H1 (cell line): ENCODE data around the gene NLN. TPM values are rescaled to one million over a fixed set of nuclear protein-coding genes. Genes with fewer than 3 reads are reported as not detected.

ENCODE experiments used
- CTCF ChIA-PET: fragments of 300-600 bp; sonication (Branson Sonifier 250); formaldehyde crosslinking; loops from one replicate; lab custom pipeline; 2021; ENCODE audit not compliant: partially characterized antibody; lab: Charles Lee
- POLR2A ChIA-PET: fragments of 300-600 bp; sonication (Branson Sonifier 250); formaldehyde crosslinking; loops from one replicate; lab custom pipeline; 2021; ENCODE audit warnings: inconsistent platforms; ENCODE audit not compliant: partially characterized antibody; lab: Charles Lee
- DNase-seq, 2 experiments: peaks; one replicate each; pipeline versions ENCODE4 v3.0.0 to v3.0.0-alpha.2; 2010 to 2022; ENCODE audit warnings: low spot score in 2 of 2, low read depth in 1 of 2, mixed read lengths in 1 of 2
- FAIRE-seq: peaks from 2 replicates; lab custom pipeline; 2011; peaks lifted over from hg19 to GRCh38; lab: Jason Lieb, UNC
- H2AFZ ChIP-seq: 2 replicates; pipeline ENCODE4 v1.8.1; 2012; ENCODE audit warnings: low read length, inconsistent platforms
- H2AK5ac ChIP-seq: 2 replicates; pipeline ENCODE4 v1.6.1; 2013; ENCODE audit warnings: low read depth, low read length
- H2BK120ac ChIP-seq: replicated peaks from 2 replicates; pipeline ENCODE3; 2013; ENCODE audit warnings: low read depth, low read length, inconsistent platforms
- H2BK12ac ChIP-seq: 2 replicates; pipeline ENCODE4 v1.6.1; 2013; ENCODE audit warnings: low read depth, low read length
- H2BK15ac ChIP-seq: 2 replicates; pipeline ENCODE4 v1.6.1; 2013; ENCODE audit warnings: low read length
- H2BK20ac ChIP-seq: 2 replicates; pipeline ENCODE4 v1.6.1; 2013; ENCODE audit warnings: low read length
- H2BK5ac ChIP-seq: 2 replicates; pipeline ENCODE4 v1.6.1; 2013; ENCODE audit warnings: low read depth, low read length
- H3K14ac ChIP-seq: 2 replicates; pipeline ENCODE4 v1.6.1; 2013; ENCODE audit warnings: inconsistent platforms; ENCODE audit not compliant: insufficient read length
- H3K18ac ChIP-seq: 2 replicates; pipeline ENCODE4 v1.6.1; 2013; ENCODE audit warnings: low read length; ENCODE audit errors: extremely low read depth
- H3K23ac ChIP-seq: 2 replicates; pipeline ENCODE4 v1.6.1; 2013; ENCODE audit warnings: inconsistent platforms; ENCODE audit not compliant: insufficient read length
- H3K23me2 ChIP-seq: 2 replicates; pipeline ENCODE4 v1.6.1; 2013; ENCODE audit warnings: low read depth, low read length
- H3K27ac ChIP-seq: 2 replicates; pipeline ENCODE4 v1.6.1; 2011; ENCODE audit warnings: low read depth, low read length, inconsistent platforms
- H3K27me3 ChIP-seq, 4 experiments: replicated peaks in 1 of 4; 1 replicate in 1 of 4; 2 replicates in 3 of 4; pipeline versions ENCODE4 v1.6.1 to v1.8.1; 2011 to 2013; ENCODE audit warnings: low read length in 3 of 4, mild to moderate bottlenecking in 3 of 4, inconsistent platforms in 2 of 4, mixed read lengths in 2 of 4, moderate library complexity in 1 of 4; ENCODE audit not compliant: control insufficient read depth in 3 of 4, insufficient read depth in 3 of 4; ENCODE audit errors: extremely low read depth in 1 of 4
- H3K36me3 ChIP-seq, 4 experiments: 2 replicates each; pipeline versions ENCODE4 v1.6.1 to v1.8.1; 2011 to 2013; ENCODE audit warnings: mild to moderate bottlenecking in 4 of 4, low read length in 3 of 4, moderate library complexity in 2 of 4, control low read depth in 1 of 4, inconsistent platforms in 1 of 4; ENCODE audit not compliant: insufficient read depth in 4 of 4, control insufficient read depth in 2 of 4
- H3K4ac ChIP-seq: replicated peaks from 2 replicates; pipeline ENCODE3; 2013; ENCODE audit warnings: low read length, low read depth, mixed read lengths, inconsistent platforms; ENCODE audit not compliant: insufficient read length
- H3K4me1 ChIP-seq, 4 experiments: replicated peaks in 1 of 4; 1 replicate in 1 of 4; 2 replicates in 3 of 4; pipeline versions ENCODE4 v1.6.1 to v1.8.1; 2011 to 2013; ENCODE audit warnings: low read length in 3 of 4, inconsistent platforms in 2 of 4, mixed read lengths in 1 of 4; ENCODE audit not compliant: insufficient read depth in 4 of 4, control insufficient read depth in 3 of 4
- H3K4me2 ChIP-seq, 2 experiments: 2 replicates each; pipeline versions ENCODE4 v1.6.1 to v1.8.1; 2011 to 2013; ENCODE audit warnings: low read depth in 2 of 2, low read length in 2 of 2, control low read depth in 1 of 2, inconsistent platforms in 1 of 2, mild to moderate bottlenecking in 1 of 2; ENCODE audit not compliant: insufficient read depth in 1 of 2
- H3K4me3 ChIP-seq, 4 experiments: fragments of 200-600, 300-600 bp in 1 of 4; sonication (generic), shearing (Covaris generic), sonication (Bioruptor Twin) in 1 of 4; 2 replicates each; pipeline versions ENCODE4 v1.5.1 to v1.8.1; 2011 to 2016; ENCODE audit warnings: low read length in 4 of 4, low read depth in 3 of 4, control low read depth in 2 of 4, inconsistent platforms in 2 of 4, mild to moderate bottlenecking in 2 of 4, mixed read lengths in 1 of 4, moderate library complexity in 1 of 4; ENCODE audit not compliant: insufficient read depth in 2 of 4; ENCODE audit errors: extremely low read depth in 1 of 4
- H3K56ac ChIP-seq: replicated peaks from 2 replicates; pipeline ENCODE3; 2013; ENCODE audit warnings: low read depth, mild to moderate bottlenecking, mixed read lengths, low read length, inconsistent platforms; ENCODE audit not compliant: insufficient read length
- H3K79me1 ChIP-seq: 2 replicates; pipeline ENCODE4 v1.6.1; 2013; ENCODE audit warnings: low read depth, low read length, control low read depth
- H3K79me2 ChIP-seq, 2 experiments: 2 replicates each; pipeline versions ENCODE4 v1.6.1 to v1.8.1; 2012 to 2013; ENCODE audit warnings: low read length in 2 of 2, mild to moderate bottlenecking in 2 of 2, inconsistent platforms in 1 of 2; ENCODE audit not compliant: insufficient read depth in 2 of 2, control insufficient read depth in 1 of 2
- H3K9ac ChIP-seq, 4 experiments: replicated peaks in 1 of 4; 1 replicate in 1 of 4; 2 replicates in 3 of 4; pipeline versions ENCODE4 v1.6.1 to v1.8.1; 2011 to 2013; ENCODE audit warnings: low read depth in 3 of 4, low read length in 3 of 4, control low read depth in 2 of 4, mild to moderate bottlenecking in 2 of 4, moderate library complexity in 2 of 4, inconsistent platforms in 1 of 4; ENCODE audit errors: extremely low read depth in 1 of 4
- H3K9me3 ChIP-seq, 2 experiments: 2 replicates each; pipeline versions ENCODE4 v1.6.1 to v1.8.1; 2012 to 2013; ENCODE audit warnings: mild to moderate bottlenecking in 2 of 2, moderate library complexity in 2 of 2, control low read depth in 1 of 2, inconsistent platforms in 1 of 2, low read depth in 1 of 2, low read length in 1 of 2, mixed read lengths in 1 of 2; ENCODE audit not compliant: insufficient read depth in 2 of 2
- H4K20me1 ChIP-seq, 2 experiments: replicated peaks in 1 of 2; 2 replicates each; pipeline versions ENCODE3 to v1.8.1; 2011 to 2013; ENCODE audit warnings: inconsistent platforms in 2 of 2, low read length in 2 of 2, mild to moderate bottlenecking in 1 of 2; ENCODE audit not compliant: insufficient read depth in 2 of 2, control insufficient read depth in 1 of 2
- H4K5ac ChIP-seq: 2 replicates; pipeline ENCODE4 v1.6.1; 2013; ENCODE audit warnings: low read length, low read depth, mixed read lengths, inconsistent platforms; ENCODE audit not compliant: insufficient read length
- H4K8ac ChIP-seq: 2 replicates; pipeline ENCODE4 v1.8.0; 2013; ENCODE audit warnings: mild to moderate bottlenecking, moderate library complexity, low read length, inconsistent platforms; ENCODE audit not compliant: insufficient read depth; ENCODE audit errors: extremely low read depth
- H4K91ac ChIP-seq: replicated peaks from 2 replicates; pipeline ENCODE3; 2013; ENCODE audit warnings: low read length, mixed read lengths, inconsistent platforms; ENCODE audit not compliant: insufficient read length
- CEBPB ChIP-seq: IDR thresholded peaks from 2 replicates; pipeline ENCODE4 v1.6.1; 2012; ENCODE audit warnings: low read depth, low read length
- HDAC6 ChIP-seq: IDR thresholded peaks from one replicate; pipeline ENCODE4 v1.7.1; 2012; ENCODE audit warnings: low read depth, mild to moderate bottlenecking, inconsistent platforms, low read length, moderate library complexity
- JUN ChIP-seq: IDR thresholded peaks from 2 replicates; pipeline ENCODE4 v1.6.1; 2011; ENCODE audit warnings: low read depth, mild to moderate bottlenecking, improper control_type of control experiment, low read length
- KDM4A ChIP-seq: IDR thresholded peaks from one replicate; pipeline ENCODE4 v1.7.1; 2012; ENCODE audit warnings: low read depth, mild to moderate bottlenecking, moderate library complexity, low read length, inconsistent platforms; ENCODE audit not compliant: severe bottlenecking
- POLR2A ChIP-seq, 2 experiments: IDR thresholded peaks; 1 replicate in 1 of 2; 2 replicates in 1 of 2; pipeline ENCODE4 v1.6.1; 2011; ENCODE audit warnings: low read depth in 2 of 2, low read length in 2 of 2, mild to moderate bottlenecking in 2 of 2; ENCODE audit errors: control extremely low read depth in 1 of 2
- RAD21 ChIP-seq, 2 experiments: IDR thresholded peaks in 1 of 2; conservative IDR thresholded peaks in 1 of 2; 2 replicates each; pipeline ENCODE4 v1.6.1; 2011; ENCODE audit warnings: low read depth in 2 of 2, low read length in 2 of 2, improper control_type of control experiment in 1 of 2, inconsistent platforms in 1 of 2, mild to moderate bottlenecking in 1 of 2, moderate library complexity in 1 of 2
- SP1 ChIP-seq: IDR thresholded peaks from 2 replicates; pipeline ENCODE4 v1.6.1; 2011; ENCODE audit warnings: low read depth, low read length
- SP2 ChIP-seq: IDR thresholded peaks from 2 replicates; pipeline ENCODE4 v1.6.1; 2012; ENCODE audit warnings: mild to moderate bottlenecking, low read length, inconsistent platforms
- WGBS, 2 experiments: shearing (Covaris generic) in 1 of 2; methylation state at CpG; one replicate each; pipeline versions ENCODE4 v1.1.6 to v1.1.7; 2013 to 2015; ENCODE audit warnings: low lambda C conversion rate in 2 of 2, mixed read lengths in 2 of 2, inconsistent platforms in 1 of 2, low coverage in 1 of 2, missing lambda C conversion rate in 1 of 2; ENCODE audit not compliant: insufficient replicate concordance in 2 of 2, insufficient coverage in 1 of 2, insufficient read length in 1 of 2; ENCODE audit errors: extremely low coverage in 1 of 2, missing lambda C conversion rate in 1 of 2; 5-methylcytosine and 5-hydroxymethylcytosine counted together
- polyA plus RNA-seq, 7 experiments: library from polyadenylated mRNA; depleted of rRNA in 3 of 7; stranded (reverse) in 5 of 7; unstranded in 2 of 7; fragments of >200 nt in 5 of 7; fragments of 200-250 nt in 2 of 7; gene quantifications; 1 replicate in 5 of 7; 2 replicates in 1 of 7; 4 replicates in 1 of 7; pipeline versions ENCODE4 v1.2.1 to v1.2.3, GENCODE V29; 2011 to 2013; ENCODE audit warnings: missing spikeins in 2 of 7, mixed read lengths in 2 of 7
- total RNA-seq: library from RNA; stranded (reverse); fragmentation: NEBNext Ultra II Directional; extraction: Animal tissue kit (Norgen Biotek cat#: 25700); gene quantifications from 2 replicates; pipeline ENCODE4 v1.2.1, GENCODE V29; 2021
- TF ChIP-seq, protein P1 (sequence below), 3 experiments: IDR thresholded peaks; 1 replicate in 2 of 3; 2 replicates in 1 of 3; pipeline versions ENCODE4 v1.5.1 to v1.6.1; 2011; ENCODE audit warnings: low read length in 3 of 3, mild to moderate bottlenecking in 3 of 3, inconsistent platforms in 2 of 3, low read depth in 1 of 3, moderate library complexity in 1 of 3; ENCODE audit not compliant: insufficient read depth in 1 of 3; ENCODE audit errors: control extremely low read depth in 1 of 3
- TF ChIP-seq, protein P2 (sequence below): IDR thresholded peaks from 2 replicates; pipeline ENCODE4 v1.6.1; 2011; ENCODE audit warnings: low read length, improper control_type of control experiment

The NLN gene
- total and polyA plus RNA-seq, 2 of the 8 experiments (the other 6 are each of a cell fraction or from before 2014, with no cell fraction given): 46.7 to 192 TPM

DNA sequence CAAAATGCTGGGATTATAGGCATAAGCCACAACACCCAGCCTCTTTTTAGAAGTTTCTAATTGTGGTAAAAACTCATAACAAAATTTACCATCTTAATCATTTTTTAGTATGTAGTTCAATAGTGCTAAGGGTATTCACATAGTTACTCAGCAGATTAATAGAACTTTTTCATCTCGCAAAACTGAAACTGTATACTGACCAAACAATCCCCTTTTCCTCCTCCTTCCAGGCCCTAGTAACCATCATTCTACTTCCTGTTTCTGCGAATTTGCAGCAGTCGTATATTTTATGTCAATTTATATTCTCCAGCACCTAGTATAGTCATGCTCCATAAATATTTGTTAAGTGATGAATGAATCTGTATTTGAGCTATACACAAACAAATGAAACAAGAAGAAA is 118.1 kb downstream of the NLN start:
- FAIRE-seq: no peak
- no peak overlapping the region for H3K4me3 ChIP-seq
- CTCF ChIA-PET: interaction anchor here (0.6 kb wide), 1 partner anchor 244 kb away, joined by 3 read pairs; no protein-coding TSS in a partner anchor
- no peak for DNase-seq
- no peaks in the 10 kb centered on the region for H3K79me2 ChIP-seq
- no peak overlapping the region for H2BK15ac ChIP-seq
- H3K23ac ChIP-seq: no peak overlapping the region
- H2BK5ac ChIP-seq: no peak overlapping the region
- no peaks in the 10 kb centered on the region for H4K20me1 ChIP-seq
- 93% methylated on average over 3 of the region's 3 CpGs; no CpG with 5 or more reads in 1 of the 2 experiments for WGBS, 2 experiments
- no peak overlapping the region for H3K27ac ChIP-seq
- H2BK12ac ChIP-seq: no peak overlapping the region
- H3K18ac ChIP-seq: no peak overlapping the region
- no peaks in the 10 kb centered on the region for H3K23me2 ChIP-seq
- POLR2A ChIA-PET: interaction anchor here (0.6 kb wide), 1 partner anchor 64 kb away, joined by 4 read pairs; no protein-coding TSS in a partner anchor
- no peaks in the 10 kb centered on the region for H3K9me3 ChIP-seq
- H3K4me2 ChIP-seq: no peak overlapping the region
- H3K36me3 ChIP-seq: no peaks in the 10 kb centered on the region; a peak in 1 of 8 replicates
- no peak overlapping the region for H2AK5ac ChIP-seq
- H2BK120ac ChIP-seq: no peak overlapping the region
- H3K79me1 ChIP-seq: no peaks in the 10 kb centered on the region
- 0 out of 7 replicates have a peak, but pooled peaks cover 0 to 2% (median 0%) of the 10 kb centered on the region in 4 experiments for H3K27me3 ChIP-seq
- H3K4ac ChIP-seq: no peak overlapping the region
- no peak overlapping the region for H3K14ac ChIP-seq
- no peak overlapping the region for H4K91ac ChIP-seq
- H3K4me1 ChIP-seq: no peaks in the 10 kb centered on the region
- no peak overlapping the region for H4K5ac ChIP-seq
- H3K56ac ChIP-seq: no peak overlapping the region
- H3K9ac ChIP-seq: no peak overlapping the region
- no peak overlapping the region for H4K8ac ChIP-seq
- no peak overlapping the region for H2AFZ ChIP-seq
- no peak overlapping the region for H2BK20ac ChIP-seq
- TF ChIP-seq, protein P1, sequence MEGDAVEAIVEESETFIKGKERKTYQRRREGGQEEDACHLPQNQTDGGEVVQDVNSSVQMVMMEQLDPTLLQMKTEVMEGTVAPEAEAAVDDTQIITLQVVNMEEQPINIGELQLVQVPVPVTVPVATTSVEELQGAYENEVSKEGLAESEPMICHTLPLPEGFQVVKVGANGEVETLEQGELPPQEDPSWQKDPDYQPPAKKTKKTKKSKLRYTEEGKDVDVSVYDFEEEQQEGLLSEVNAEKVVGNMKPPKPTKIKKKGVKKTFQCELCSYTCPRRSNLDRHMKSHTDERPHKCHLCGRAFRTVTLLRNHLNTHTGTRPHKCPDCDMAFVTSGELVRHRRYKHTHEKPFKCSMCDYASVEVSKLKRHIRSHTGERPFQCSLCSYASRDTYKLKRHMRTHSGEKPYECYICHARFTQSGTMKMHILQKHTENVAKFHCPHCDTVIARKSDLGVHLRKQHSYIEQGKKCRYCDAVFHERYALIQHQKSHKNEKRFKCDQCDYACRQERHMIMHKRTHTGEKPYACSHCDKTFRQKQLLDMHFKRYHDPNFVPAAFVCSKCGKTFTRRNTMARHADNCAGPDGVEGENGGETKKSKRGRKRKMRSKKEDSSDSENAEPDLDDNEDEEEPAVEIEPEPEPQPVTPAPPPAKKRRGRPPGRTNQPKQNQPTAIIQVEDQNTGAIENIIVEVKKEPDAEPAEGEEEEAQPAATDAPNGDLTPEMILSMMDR (IDR thresholded peaks at IDR 0.05; ENCODE audit: control extremely low read depth in 1 of 3, insufficient read depth in 1 of 3, low read depth in 1 of 3, low read length in 3 of 3): no peak
- no peak for TF ChIP-seq RAD21 (IDR thresholded peaks at IDR 0.05 in 1 of 2, conservative IDR thresholded peaks at IDR 0.05 in 1 of 2; ENCODE audit: low read depth in 2 of 2, low read length in 2 of 2)
- no peak for TF ChIP-seq SP1
- TF ChIP-seq HDAC6: no peak
- TF ChIP-seq KDM4A: no peak
- TF ChIP-seq, protein P2, sequence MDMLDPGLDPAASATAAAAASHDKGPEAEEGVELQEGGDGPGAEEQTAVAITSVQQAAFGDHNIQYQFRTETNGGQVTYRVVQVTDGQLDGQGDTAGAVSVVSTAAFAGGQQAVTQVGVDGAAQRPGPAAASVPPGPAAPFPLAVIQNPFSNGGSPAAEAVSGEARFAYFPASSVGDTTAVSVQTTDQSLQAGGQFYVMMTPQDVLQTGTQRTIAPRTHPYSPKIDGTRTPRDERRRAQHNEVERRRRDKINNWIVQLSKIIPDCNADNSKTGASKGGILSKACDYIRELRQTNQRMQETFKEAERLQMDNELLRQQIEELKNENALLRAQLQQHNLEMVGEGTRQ: no peak
- TF ChIP-seq CEBPB: no peak
- no peak for TF ChIP-seq POLR2A (IDR thresholded peaks at IDR 0.05; ENCODE audit: control extremely low read depth in 1 of 2, low read depth in 2 of 2, low read length in 2 of 2)
- no peak for TF ChIP-seq SP2
- TF ChIP-seq JUN: no peak
